Right ventricle myocardium inferior (tissue), 1 donor: ENCODE results near the gene RAMP1. TPM values are rescaled to one million over a fixed set of nuclear protein-coding genes. Genes with fewer than 3 reads are reported as not detected.

ENCODE experiments used
- ATAC-seq: fragments of 200-7000 bp; cut with Tn5 transposase; one replicate; pipeline ENCODE4 v1.9.1; 2020; ENCODE audit warnings: mild to moderate bottlenecking, moderate library complexity
- DNase-seq: peaks from one replicate; pipeline ENCODE4 v3.0.0; 2021; ENCODE audit errors: missing footprints
- intact Hi-C: fragments of 100-400 bp; cut with DNase I; formaldehyde crosslinking; loops from one replicate; pipeline ENCODE4 v1.11.0; 2022
- total RNA-seq: library from RNA; stranded (reverse); fragmentation: NEBNext Ultra II Directional; extraction: Animal tissue kit (Norgen Biotek cat#: 25700); gene quantifications from one replicate; pipeline ENCODE4 v1.2.1, GENCODE V29; 2021
- donor health status: DM: no; HTN: yes; CAD: no; lungs with severe emphysema.

Gene RAMP1
- total RNA-seq, 1 donor from 2014 or later = 139 TPM

DNA sequence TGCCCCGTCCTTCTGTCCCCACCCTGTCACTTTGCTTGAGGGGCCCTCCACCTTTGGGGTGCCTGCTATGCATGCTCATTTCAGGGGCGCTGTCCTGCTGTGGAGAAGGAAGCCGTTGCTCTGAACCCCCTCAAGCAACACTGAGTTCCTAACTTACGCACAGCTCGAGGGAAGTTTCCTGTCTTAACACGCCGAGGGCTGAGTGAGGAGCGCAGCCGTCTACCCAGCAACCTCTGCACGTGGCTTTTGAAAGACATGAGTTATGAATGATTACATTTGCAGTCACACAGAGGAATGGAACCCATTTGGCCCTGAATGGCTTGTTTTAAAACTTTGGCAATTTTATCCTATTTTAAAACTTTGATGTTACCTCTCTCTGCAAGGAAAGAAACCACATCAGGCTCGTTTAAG, 14.0 kb downstream of the RAMP1 start:
- intact Hi-C loops = no loop called here
- ATAC-seq = no peak
- DNase-seq = no peak

DNA sequence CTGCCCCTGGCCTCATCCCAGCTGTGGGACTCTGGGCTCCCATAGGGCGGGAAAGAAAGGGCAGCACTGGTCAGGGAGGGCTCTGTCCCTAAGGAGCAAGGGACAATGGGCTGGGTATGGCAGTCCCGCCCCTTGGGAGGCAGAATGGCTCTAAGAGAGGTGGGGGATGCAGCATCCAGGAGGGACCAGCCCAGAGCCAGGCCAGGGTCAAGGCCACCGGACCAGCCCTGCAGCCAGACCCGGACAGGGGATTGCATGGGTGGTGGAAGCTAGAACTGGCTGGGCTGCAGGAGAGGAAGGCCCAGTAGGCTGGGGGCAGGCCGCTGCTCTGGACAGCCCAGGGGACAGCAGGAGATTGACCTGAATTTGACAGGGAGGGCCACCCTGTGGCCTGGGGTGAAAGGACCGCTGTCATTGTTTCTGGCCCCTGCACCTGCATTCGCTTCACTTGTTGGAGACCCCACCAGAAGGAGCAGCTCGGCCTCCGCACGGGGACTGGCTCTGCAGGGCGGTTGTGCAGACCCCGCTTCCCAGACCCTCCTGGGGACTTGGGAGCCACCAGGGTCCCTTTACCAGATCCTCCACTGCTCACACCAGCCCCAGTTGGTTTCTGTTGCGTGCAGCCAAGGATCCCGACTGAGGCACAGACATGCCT, 14.6 kb downstream of the RAMP1 start:
- intact Hi-C loops = no loop called here

DNA sequence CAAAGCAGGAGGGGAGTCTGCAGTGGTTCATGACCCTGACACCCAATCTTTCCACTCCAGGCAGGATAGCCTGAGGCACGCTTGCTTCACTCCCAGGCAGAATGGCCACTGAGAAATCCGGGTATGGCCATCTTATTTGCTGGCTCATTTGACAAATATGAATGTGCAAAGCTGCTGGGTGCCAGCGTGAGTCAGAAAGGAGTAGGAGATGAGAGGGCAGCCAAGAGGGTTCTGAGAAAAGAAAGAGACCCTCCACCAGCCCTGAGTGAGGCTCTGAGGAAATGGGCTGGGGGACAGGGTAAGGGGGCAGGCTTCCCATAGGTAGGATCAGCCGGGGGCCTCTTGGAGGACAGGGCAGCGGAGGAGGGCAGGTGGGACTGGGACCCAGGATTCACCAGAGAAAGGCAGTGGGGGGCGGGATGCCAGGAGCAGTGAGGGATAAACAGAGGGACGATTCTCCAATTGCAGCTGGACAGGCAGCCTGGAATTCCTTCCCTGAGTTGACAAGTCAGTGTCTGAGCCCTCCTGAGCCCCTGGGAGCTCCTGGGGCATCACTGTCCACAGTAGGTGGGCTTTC, 15.2 kb downstream of the RAMP1 start:
- ATAC-seq = no peak
- no peak for DNase-seq
- intact Hi-C loops = no loop called here

More for the DNA sequence above, 14.6 kb downstream of the RAMP1 start:
- no peak for ATAC-seq
- DNase-seq = no peak

DNA sequence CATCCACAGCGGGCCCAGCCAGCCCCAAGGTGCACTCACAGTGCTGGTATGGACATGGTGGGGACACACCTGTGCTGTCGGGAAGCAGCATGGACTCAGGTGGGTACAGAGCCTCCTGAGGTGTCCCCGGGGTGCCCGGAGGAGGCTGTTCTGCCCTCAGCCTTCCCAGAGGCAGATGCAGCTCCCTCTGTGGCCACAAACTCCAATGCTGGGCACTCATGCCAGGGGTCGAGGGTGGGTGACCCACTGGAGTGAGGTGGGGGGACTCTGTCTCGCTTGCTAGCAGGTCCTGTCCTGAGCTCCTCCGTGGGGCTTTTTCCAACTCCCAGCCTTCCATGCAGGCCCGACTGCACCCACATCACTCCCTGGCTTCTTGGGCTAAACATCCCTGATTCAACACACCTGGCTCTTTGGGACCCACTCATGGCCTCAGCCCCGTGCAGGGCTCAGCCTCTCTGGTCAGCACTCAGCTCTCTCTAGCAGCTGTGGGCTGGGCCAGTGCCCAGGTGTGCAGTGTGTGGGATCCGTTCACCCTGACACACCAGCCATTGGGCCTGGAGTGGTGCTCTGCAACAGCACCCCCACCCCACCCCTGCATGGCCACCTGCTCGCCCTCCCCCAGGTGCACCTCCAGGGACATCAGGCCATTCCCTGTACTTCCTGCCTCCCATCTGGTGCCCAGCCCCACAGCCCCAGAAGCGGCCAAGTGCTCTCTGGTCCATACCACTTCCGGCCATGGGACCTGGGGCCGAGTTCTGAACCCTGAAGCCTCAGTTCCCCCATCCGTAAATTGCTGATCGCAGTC, 16.0 kb downstream of the RAMP1 start:
- DNase-seq (no peak), ATAC-seq (no peak)
- intact Hi-C loops = no loop called here

DNA sequence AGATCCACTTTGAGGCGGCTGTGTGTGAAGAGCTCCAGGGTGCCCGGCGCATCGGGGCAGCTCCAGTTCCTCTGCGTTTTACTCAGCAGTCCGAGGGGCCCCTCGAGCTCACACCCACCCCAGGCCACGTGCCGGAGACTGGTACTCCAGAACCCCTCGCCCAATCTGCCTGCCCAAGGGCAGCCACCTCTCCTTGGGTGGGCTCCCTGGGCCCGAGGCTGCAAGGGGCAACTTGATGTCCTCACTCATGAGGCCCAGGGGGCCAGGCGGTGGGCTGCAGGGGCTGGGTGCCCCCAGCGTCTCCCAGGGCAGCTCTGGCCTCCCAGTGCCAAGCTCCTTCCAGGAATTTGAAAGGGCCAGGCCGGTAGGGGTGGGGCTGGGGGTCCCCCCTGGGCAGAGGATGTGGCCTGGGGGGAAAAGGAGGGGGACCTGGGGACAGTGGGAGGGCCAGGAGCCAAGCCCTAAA, 16.7 kb downstream of the RAMP1 start:
- ATAC-seq (no peak), DNase-seq (no peak)
- intact Hi-C loops = no loop called here

DNA sequence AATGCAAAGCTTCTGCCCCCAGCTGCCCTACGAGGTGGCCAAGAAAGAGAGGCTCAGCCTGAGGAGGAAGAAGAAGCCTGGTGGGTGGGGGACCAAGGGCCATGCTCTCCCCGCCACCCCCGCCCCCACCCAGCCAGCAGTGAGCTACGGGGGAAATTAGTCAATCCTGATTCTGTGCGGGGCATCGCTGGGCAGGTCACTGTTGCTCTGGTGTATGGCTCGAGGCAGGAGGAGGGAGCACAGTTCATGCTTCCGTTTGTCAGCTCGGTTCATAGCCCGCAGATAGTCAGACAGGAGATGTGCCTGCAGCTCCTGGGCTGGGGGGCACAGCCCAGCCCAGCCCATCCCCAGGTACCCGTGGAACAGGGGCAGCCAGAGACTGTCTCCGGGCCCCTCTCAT, 17.1 kb downstream of the RAMP1 start:
- ATAC-seq (no peak), DNase-seq (no peak)
- intact Hi-C loops = no loop called here

DNA sequence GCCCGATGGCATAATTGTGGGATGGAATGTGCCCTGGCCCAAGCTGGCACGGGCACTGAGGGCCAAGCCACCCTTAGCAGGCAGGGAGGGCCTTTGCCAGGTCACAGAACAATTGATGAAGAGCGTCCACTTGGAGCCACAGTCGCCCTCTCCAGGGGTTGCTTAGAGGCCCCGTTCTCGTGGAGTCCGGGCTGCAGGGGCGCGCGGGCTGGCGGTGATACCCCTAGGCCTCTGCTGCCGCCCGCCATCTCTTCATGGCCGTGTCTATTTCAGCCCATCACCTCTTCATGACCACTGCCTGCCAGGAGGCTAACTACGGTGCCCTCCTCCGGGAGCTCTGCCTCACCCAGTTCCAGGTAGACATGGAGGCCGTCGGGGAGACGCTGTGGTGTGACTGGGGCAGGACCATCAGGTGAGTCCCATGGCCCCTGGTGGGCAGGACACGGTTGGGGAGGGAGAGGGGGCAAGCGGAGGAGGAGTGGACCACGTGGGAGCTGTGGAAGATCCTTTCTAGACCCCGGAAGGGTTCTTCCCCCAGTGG, 17.6 kb downstream of the RAMP1 start:
- DNase-seq (no peak), ATAC-seq (peak; percentile 30)
- intact Hi-C loops = no loop called here

DNA sequence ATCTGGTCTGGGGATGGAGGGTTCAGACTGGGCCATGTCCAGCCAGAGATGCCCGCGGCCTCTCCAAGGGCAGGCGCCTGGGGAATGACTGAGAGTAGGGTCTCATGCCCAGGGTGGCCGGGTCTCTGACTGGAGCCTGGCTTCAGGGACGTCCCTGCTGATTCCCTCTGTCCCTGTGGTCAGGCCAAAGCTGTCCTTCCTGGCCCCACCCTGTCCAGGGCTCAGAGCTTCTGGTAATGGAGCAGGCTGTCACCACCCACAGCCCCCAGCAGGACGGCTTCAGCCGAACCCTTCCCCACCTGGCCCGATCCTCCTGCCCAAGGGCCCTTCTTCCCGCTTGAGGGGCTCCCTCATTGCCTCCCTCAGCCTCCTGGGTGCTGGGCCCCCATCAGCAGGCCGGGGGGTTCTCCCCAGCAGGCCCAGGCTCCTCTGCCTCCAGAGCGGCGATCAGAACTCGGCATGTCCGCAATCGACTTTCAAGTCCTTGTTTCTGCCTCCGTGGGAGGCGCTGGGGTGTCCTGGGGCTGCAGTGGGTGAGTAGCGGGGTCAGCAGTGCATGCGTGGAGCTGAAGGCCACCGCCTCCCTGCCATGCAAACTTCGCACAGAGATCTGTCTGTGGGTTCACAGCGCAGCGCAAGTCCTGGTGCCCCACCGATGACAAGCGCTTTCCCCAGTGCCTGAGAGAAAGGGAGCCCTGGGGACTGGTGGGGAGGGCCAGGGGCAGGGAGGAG, 18.3 kb downstream of the RAMP1 start:
- intact Hi-C loops = no loop called here
- no peak for DNase-seq
- no peak for ATAC-seq

DNA sequence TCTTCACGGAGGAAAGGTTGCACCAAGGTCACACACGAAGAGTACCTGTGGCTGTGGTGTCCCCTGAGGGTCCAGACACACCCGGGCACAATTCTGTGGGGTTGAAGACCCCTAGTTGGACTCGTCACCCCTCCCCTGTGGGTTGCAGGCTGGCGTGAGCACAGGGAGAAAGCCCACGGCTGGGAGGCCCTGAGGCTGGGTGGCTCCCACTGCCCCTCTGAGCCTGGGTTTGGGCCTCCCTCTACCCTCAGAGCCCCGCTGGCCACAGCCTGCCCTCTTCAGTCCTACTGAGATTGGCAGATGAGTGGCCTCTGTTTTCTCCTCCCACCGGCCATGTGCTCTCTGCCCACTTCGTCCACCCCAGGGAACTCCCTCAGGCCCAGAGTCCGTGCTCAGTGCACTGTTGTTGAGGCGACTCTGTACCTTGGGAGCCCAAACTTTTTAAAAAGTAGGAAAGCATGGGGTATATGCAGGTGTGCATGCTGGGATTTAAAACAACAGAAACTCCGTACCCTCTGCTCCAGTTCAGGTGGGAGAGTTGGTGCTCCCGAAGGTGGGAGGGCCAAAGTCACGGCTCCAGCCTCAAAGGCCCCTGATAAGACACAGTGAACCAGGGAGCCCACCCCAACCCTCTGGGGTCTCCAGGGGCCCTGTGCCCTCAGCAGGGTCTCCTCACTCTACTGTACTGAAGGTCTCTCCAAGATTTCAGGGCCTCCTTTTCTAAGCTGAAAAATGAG, 19.1 kb downstream of the RAMP1 start:
- intact Hi-C loops = no loop called here
- DNase-seq (no peak), ATAC-seq (no peak)

DNA sequence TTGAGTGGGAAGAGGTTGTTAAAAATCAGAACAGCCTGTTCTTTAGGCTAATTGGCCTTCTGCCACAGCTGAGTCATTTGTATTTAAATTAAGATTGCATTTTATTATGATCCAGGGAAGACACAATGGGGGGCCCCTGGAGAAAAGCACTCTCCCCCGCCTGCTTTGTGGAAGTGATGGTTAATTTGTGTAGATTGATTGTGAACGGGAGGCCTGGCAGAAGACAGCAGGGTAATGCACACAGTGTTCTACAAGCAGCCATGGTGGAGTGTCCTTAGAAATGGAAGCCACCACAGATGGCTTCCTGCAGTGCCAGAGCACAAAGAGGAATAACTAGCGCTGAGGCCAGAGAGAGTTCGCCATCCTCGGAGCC, 19.6 kb downstream of the RAMP1 start:
- ATAC-seq = no peak
- no peak for DNase-seq
- intact Hi-C loops = no loop called here

DNA sequence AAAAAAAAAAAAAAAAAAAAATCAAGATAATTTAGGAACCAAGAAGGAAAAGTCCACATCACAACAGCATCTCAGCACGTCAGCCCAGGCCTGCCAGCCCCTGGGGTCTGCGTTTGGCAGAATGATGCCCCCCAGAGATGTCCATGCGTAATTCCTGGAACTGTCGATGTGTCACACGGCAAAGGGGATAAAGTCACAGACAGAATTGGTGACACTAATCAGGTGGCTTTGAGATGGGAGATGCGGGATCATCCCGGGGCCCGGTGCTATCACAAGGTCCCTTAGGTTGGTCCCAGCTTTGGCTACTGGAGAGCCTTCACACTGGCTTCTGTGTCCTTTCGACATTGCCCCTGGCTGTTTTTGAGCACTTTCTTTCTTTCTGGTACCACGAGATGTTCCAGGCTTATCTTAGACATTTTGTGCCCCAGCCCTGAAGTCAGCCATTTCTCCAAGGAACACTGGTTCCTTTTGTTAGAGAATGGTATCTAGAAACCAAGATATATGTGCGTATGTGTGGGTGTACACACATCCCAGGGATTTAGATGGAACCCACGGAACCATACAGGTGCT, 20.7 kb downstream of the RAMP1 start:
- no peak for DNase-seq
- ATAC-seq = no peak
- intact Hi-C loops = no loop called here

DNA sequence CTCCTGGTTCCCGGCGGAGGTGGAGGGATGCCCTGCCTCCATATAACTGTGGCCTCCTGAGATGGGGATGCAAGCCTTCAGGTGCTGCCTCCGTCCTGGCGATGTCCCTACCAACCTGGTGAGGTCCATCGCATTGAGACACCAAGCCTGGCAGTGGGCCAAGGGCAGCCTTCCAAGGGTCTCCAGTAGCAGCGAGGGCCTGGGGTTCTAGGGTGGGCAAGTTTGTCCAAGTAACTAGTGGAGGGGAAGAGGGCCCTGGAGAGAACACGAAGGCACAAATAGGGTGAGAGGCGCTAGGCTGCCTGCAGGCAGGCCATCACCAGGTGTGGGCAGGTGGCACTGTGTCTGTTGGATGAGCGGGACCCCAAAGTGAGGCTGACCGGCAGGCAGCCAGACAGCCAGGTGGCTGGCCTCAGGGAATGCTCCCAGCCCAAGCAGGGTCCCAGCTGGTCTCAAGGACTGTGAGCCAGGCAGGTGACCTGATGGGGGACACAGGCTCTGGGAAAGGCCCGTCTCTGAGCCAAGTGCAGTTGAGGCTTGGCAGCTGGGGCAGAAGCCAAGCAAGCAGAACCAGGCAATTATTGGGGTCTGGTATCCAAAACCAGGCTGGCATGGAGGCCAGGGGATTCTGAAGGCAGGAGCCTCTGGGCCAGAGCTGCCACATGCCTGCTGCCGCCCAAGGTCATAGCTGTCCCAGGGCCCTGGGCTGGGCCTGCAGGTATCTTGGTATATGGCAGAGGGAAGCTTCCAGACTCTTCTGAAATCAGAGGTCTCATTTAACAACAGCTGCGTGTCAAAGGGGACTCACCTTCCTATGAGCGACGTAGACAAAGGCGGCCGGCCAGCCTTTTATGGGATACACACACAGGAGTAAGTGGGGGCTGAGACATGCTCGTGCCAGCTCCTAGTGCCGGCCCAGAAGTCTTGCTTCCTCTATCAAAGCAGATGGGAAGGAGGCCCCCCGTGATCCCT, 23.4 kb downstream of the RAMP1 start:
- DNase-seq (no peak), ATAC-seq (no peak)
- intact Hi-C loops = no loop called here

DNA sequence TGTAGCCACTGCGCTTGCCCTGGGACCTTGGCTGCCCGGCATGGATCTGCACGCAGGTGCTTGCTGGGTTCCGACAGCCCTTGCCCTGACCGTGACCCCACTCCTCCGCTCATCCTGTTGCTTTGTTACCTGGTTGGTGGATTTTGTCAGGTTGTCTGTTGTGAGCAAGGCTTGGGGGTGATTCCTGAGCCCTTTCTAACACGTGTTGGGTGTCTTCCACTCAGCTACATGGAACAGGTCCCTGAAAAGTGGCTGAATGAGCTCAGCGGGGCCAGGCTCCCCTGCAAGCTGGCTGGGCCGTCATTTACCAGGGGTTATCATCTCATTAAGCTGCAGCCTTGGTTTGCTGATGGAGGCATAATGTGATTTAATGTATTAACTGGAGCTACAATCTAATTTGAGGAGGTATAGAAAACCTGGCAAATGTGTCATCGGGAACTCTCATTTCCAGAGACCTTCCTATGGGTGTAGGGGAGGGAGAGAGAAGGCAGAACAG, 24.6 kb downstream of the RAMP1 start:
- intact Hi-C loops = no loop called here
- DNase-seq = no peak
- no peak for ATAC-seq

DNA sequence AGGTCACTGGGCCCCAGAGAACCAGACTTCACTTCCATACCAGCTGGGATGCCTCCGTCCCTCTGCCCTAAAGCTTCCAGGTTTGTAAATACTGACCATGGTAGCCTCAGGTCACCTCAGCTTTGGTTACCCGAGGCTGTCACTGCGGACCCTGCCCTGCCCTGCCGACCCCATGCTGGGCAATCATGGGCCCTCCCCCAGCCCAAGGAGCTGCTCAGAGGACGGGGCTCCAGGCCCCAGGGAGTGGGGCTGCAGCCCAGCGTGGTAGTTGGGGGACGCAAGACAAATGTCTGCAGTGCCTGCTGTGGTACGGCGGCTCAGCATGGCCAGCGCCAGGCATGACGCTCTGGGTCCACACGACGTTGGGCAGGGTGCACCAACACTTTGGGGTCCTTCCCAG, 25.3 kb downstream of the RAMP1 start:
- ATAC-seq (no peak), DNase-seq (no peak)
- intact Hi-C loops = no loop called here

DNA sequence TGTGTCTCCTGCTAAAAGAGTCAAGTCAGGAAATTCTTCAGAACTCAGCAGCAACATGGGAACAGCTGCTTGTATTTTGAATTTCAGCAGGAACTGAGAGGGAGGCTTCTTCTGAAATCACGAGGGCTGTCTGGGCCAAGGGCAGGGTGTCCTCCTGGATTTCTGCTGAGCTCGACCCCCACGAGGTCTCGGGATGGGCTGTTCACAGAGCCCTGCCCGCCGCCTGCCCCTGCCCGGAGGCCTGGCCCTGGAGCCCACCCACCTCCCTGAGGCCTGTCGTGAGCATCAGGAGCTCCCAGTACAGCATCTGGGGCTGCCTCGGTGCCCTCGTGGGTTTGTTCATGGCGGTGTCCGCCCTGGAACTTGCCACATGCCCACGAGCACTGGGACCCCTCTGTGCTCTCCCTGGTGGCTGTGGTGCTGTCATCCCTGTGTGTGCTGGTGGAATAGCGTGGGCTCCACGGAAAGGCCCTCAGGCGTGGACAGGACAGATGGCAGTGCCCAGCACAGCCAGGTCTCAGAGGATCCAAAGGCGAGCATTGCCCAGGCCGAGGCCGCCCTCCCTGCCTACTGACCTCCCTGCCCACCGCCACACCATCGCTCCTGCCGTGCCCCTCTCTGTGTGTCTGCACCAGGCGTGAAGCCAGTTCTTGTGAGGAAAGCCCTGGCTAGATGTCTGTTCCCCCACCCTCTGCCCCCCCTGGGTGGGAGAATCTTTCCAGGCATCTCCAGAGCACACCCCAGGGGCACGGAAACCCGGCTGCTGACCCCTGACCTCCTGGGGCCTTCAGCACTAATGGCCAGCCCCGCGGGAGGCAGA, 25.9 kb downstream of the RAMP1 start:
- intact Hi-C loops = no loop called here
- no peak for ATAC-seq
- no peak for DNase-seq
